Transverse colon (tissue), 4 donors: ENCODE results near the gene ATF5.

ENCODE experiments used
- CTCF ChIP-seq, 5 experiments: fragments of 200-600 bp in 3 of 5; fragments of 450-650 bp in 2 of 5; sonication (generic) in 3 of 5; IDR thresholded peaks; 1 replicate in 2 of 5; 2 replicates in 3 of 5; pipeline ENCODE4 v1.5.1; 2016 to 2017; ENCODE audit warnings: antibody characterized with exemption in 5 of 5, inconsistent platforms in 3 of 5, mild to moderate bottlenecking in 2 of 5, moderate library complexity in 1 of 5
- EP300 ChIP-seq: sonication (generic); formaldehyde crosslinking; IDR thresholded peaks from one replicate; pipeline ENCODE4 v1.6.1; 2017; ENCODE audit warnings: antibody characterized with exemption, low read depth
- POLR2A ChIP-seq: fragments of 450-650 bp; IDR thresholded peaks from one replicate; pipeline ENCODE4 v1.6.1; 2016; ENCODE audit warnings: antibody characterized with exemption, mild to moderate bottlenecking, moderate library complexity
- POLR2AphosphoS5 ChIP-seq, 3 donors: sonication (generic); formaldehyde crosslinking; IDR thresholded peaks; one replicate each; pipeline ENCODE4 v1.6.1; 2016; ENCODE audit warnings: antibody characterized with exemption in 3 of 3

- TF ChIP-seq POLR2A (no peak), CTCF (IDR thresholded peaks at IDR 0.05) (no peak), POLR2AphosphoS5 (IDR thresholded peaks at IDR 0.05) (no peak), EP300 (no peak)
These were observed 21.0 kb downstream of the ATF5 start for GRCh38 chr19:49949742-49950589.
